Activated CD8-positive, alpha-beta memory T cell treated with anti-CD3 and anti-CD28 coated beads for 24 hours (primary cell): ENCODE results near the gene MRPL4.
A peak's percentile ranks its signal among the peaks of the same experiment; 100 is the strongest.
"Not testable (repeated sequence)": the region's sequence is repeated elsewhere in the genome, so short reads cannot be mapped to it uniquely, and the experiment has no call there.

Source experiments
- DNase-seq: peaks from one replicate; pipeline ENCODE4 v3.0.0-alpha.2; 2020

MRPL4 gene

GRCh38 chr19:10230861-10231611 lies 21.0 kb upstream of the MRPL4 start, which contains the start of gene S1PR2:
S1PR2 (minus strand) TSS chr19:10231331; CDS start chr19:10224905, 6,426 bp downstream.
- peak; percentile 90 for DNase-seq

- DNase-seq, result no peak
These were observed 20.3 kb upstream of the MRPL4 start for GRCh38 chr19:10231612-10232228.

DNA sequence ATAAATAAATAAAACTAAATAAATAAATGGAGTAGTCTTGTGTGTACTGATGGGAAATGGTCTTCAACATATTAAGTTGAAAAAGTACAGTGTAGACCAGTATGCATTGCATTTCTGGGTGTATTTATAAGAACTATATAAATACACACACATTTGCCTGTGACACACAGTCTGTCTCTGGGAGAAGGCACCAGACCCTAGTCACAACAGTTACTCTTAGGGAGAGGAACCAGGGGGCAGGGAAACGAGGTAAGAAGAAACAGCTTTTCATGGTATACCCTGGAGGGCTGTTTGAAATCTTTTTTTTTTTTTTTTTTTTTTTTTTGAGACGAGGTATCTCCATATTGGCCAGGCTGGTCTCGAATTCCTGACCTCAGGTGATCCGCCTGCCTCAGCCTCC lies 18.1 kb upstream of the MRPL4 start:
- DNase-seq, result no peak

DNA sequence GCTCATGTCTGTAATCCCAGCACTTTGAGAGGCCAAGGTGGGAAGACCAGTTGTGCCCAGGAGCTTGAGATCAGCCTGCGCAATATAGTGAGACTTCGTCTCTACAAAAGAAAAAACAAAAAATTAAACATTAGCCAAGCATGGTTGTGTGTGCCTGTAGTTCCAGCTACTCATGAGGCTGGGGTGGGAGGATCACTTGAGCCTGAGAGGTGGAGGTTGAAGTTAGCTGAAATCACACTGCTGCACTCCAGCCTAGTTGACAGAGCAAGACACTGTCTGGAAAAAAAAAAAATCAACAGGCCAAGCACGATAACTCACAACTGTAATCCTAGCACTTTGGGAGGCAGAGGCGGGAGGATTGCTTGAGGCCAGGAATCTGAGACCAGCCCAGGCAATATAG lies 17.0 kb upstream of the MRPL4 start:
- no peak for DNase-seq

- not testable (repeated sequence) for DNase-seq
These were observed 16.6 kb upstream of the MRPL4 start for GRCh38 chr19:10235409-10235808.

GRCh38 chr19:10237702-10238101 lies 14.3 kb upstream of the MRPL4 start:
- DNase-seq, result no peak

GRCh38 chr19:10238172-10238783 lies 13.7 kb upstream of the MRPL4 start:
- DNase-seq, result no peak

DNA sequence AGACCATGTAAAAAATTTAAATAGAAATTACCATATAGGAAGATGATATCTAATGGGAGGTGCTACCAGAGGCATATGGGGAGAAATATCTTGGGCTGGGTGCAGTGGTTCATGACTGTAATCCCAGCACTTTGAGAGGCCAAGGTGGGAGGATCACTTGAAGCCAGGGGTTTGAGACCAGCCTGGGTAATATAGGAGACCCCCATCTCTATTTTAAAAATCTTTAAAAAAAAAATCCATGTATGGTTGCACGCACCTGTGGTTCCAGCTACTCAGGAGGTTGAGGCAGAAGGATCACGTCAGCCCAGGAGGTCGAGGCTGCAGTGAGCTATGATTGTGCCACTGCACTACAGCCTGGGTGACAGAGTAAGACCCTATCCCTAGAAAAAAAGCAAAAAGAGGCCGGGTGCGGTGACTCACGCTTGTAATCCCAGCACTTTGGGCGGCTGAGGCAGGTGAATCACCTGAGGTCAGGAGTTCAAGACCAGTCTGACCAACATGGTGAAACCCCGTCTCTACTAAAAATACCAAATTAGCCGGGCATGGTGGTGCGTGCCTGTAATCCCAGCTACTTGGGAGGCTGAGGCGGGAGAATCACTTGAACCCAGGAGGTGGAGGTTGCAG lies 10.1 kb upstream of the MRPL4 start:
- DNase-seq, result not testable (repeated sequence)

DNA sequence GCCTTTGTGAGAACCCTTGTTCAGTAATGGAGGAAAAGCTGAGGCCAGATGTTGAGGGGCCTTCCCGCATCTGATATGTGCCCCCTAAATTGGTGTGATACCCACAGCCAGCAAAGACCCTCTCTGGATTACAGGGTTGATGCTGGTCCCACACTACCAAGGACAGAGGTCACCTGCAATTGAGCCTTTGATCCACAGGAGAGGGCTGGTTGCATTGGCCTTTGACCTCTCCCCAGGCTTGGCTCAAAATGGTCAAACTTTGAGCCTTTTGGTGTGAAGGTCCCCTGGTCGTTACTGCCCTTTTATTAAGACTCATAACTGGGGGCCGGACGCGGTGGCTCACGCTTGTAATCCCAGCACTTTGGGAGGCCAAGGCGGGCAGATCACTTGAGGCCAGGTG lies 8.4 kb upstream of the MRPL4 start:
- no peak for DNase-seq

DNA sequence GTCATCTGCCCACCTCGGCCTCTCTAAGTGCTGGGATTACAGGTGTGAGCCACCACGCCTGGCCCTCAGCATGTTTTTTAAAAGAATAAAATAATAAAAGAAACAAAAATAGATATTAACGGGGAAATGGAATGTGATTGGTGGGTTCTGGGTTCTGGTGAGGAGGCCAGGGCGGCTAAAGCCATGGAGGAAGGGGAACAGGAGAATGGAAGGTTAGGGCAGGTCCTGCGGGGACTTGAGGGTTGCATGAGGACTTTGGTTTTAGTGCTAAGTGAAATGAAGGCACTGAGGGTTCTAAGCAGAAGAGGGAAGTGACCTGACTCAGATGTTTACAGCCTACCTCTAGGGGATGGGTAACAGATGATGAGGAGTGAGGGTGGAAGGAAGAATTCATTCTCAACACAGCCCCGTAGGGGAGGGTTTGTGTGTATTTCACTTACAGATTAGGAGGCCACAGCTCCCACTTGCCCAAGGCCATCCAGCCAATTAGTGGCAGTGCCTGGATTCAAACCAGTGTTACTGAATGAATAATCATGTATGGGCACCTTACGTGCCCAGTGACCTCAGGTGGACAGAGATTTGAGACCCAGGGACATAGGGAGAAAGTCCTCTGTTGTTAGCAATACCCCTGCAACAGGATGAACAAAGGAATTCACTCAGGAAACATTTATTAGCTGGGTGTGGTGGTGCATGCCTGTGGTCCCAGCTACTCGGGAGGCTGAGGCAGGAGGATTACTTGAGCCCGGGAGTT lies 6.7 kb upstream of the MRPL4 start:
- DNase-seq, result no peak

- no peak for DNase-seq
These were observed 5.5 kb upstream of the MRPL4 start for GRCh38 chr19:10246511-10246910.

DNA sequence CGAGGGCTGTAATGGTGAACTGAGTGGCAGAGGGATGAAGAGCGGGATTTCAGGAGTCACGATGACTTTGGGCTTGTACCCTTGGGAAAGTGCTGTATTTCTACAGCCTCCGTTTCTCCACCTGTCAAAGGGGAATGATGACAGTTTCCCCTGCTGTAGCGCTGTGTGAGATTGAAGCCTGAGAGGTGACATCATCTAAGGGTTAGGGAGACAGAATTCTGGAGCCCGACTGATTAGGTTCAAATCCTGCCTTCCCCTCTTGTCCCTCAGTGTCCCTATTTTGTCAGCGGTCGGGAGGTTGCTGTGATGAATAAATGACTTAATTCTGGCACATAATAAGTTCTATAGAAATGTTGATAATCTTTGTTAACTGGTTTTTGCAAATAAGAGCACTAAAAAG lies 693 bp downstream of the MRPL4 start:
- no peak for DNase-seq

DNA sequence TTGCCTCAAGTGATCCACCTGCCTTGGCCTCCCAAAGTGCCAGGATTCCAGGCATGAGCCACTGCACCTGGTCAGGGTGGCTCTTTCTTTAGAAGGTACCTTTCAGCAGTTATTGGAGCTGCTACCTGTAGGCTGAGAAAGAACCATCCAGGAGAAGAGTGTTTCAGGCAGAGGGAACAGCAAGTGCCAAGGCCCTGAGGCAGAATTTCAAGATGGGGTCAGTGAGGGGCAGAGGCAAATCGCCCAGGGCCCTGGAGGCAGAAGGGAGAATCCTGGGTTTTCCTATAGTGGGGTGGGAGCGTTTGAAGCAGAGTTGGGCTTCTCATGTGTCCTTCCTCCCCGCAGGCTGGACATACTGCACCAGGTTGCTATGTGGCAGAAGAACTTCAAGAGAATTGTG lies 2.2 kb downstream of the MRPL4 start:
- no peak for DNase-seq

GRCh38 chr19:10255358-10255757 lies 3.3 kb downstream of the MRPL4 start:
- DNase-seq, result no peak

GRCh38 chr19:10256551-10256950 lies 4.5 kb downstream of the MRPL4 start:
- no peak for DNase-seq

- no peak for DNase-seq
These were observed 5.1 kb downstream of the MRPL4 start for GRCh38 chr19:10256970-10257615.

GRCh38 chr19:10258080-10258710 lies 6.2 kb downstream of the MRPL4 start:
- no peak for DNase-seq

GRCh38 chr19:10259162-10259905 lies 7.3 kb downstream of the MRPL4 start:
- peak; percentile 92 for DNase-seq

DNA sequence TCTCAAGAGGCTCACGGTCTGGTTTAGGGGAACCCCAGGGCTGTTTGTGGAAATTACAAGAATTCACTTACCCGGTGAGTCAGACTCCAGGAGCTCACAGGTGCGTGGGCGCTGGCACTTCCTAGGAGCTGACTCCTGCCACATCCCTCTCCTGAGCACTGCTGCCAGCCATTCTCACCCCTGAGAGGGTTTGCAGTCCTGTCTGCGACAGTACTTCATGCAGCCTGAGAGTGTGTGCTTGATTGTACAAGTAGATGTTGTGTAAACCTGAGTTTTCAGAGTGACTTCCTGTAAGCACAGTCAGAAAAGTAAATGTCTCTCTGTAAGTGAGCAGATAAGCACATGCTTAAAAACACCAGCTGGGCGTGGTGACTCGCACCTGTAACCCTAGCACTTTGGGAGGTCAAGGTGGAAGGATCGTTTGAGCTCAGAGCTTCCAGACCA lies 8.1 kb downstream of the MRPL4 start:
- peak; percentile 79 for DNase-seq

GRCh38 chr19:10262771-10263170 lies 10.8 kb downstream of the MRPL4 start:
- no peak for DNase-seq

GRCh38 chr19:10266706-10267105 lies 14.7 kb downstream of the MRPL4 start:
- DNase-seq, result no peak
